HG02943 (cell line): ENCODE data around the gene AIFM2.

ENCODE experiments used
- ATAC-seq: cut with Tn5 transposase; IDR thresholded peaks from one replicate; pipeline ENCODE4 v1.9.1; 2021; ENCODE audit warnings: mild to moderate bottlenecking, low read depth, moderate library complexity; ENCODE audit not compliant: unreplicated experiment

AIFM2 gene

GRCh38 chr10:70146489-70147258 is 14.0 kb upstream of the AIFM2 start, which contains the start of gene TYSND1:
TSS of gene TYSND1 (minus strand) at chr10:70146700. CDS start at chr10:70146586, 114 bp downstream.
- ATAC-seq = peak; percentile 88

GRCh38 chr10:70145666-70146488 is 13.3 kb upstream of the AIFM2 start:
- peak; percentile 44 for ATAC-seq

GRCh38 chr10:70145166-70145665 is 12.6 kb upstream of the AIFM2 start:
- ATAC-seq = peak; percentile 4

DNA sequence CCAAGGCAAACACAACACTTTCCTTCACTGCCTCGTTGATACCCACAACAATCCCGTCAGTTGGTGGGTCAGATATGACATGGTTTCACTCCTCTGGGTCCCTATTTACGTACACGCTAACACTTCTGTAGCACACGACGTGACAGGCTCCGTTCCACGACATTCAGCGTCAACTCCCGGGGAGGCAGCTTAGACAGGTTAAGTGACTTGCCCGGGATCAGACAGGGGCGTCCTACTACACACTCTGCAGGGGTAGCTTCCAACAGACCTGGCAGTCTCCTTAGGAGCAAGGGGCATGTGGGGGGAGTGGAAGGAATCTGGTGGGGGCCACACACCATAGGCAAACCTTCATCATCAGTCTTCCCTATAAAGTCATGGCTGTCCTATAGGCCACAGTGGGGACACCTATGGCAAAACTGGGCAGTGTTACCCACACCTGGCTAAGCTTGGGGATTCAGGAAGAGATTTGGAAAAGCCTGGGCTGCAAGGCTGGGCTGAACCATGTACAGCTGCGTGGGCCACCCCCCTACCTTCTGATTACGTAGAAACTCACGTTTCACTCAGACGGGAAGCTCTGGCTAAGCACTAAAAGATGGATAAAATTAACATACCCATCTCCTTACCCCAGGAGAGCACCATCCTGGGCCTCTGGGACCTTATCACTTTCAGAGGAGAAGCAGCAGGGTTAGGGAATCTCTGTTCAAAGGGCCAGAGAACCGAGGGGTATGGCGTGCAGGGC is 11.9 kb upstream of the AIFM2 start:
- no peak for ATAC-seq

DNA sequence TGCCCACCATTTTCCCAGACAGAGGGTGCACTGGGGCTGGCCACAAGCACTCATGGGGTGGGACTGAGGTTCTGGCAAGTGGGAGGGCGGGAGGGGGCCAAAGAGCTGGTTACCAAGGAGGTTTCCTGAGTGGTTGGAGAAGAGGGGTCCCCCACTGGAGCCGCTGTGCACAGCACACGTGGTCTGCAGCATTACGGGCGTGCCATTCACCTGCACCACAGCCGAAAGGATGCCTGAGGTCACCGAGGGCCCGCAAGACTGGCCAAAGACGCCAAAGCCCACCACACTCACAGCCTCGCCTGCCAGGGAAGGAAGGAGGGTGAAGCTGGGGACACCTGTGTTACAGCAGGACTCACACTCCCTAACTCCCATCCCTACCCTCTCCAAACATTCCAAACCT is 9.9 kb upstream of the AIFM2 start:
- no peak for ATAC-seq

DNA sequence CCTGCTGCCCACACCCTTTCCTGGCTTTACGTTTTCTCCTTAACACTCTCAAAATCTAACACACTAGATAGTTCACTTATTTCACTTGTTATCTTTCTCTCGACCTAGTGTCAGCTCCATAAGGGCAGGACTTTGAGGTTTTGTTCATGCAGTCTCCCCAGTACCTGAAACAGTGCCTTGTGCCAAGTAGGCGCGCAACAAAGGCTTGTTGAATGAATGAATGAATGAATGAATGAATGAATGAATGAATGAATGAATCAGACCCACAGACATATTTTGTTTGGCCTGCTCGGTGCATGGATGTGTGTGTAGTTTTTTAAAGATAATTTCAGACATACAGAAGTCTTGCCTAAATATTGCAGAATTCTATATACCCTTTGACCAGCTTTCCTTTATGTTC is 7.7 kb upstream of the AIFM2 start:
- ATAC-seq = no peak

DNA sequence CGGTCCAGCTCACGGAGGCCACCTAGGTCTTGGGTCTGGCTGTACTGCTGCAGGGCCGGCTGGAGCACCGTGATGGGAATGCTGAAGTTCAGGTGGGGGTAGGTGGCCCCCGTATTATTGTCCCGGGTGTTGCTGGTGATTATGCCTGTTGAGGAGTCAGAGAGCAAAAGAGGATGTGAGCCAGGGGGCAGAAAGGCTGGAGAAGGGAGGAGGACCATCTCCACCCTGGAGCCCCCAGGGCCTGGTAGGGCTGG is 7.3 kb upstream of the AIFM2 start:
- ATAC-seq = no peak

GRCh38 chr10:70139151-70139996 is 6.7 kb upstream of the AIFM2 start:
- no peak for ATAC-seq

DNA sequence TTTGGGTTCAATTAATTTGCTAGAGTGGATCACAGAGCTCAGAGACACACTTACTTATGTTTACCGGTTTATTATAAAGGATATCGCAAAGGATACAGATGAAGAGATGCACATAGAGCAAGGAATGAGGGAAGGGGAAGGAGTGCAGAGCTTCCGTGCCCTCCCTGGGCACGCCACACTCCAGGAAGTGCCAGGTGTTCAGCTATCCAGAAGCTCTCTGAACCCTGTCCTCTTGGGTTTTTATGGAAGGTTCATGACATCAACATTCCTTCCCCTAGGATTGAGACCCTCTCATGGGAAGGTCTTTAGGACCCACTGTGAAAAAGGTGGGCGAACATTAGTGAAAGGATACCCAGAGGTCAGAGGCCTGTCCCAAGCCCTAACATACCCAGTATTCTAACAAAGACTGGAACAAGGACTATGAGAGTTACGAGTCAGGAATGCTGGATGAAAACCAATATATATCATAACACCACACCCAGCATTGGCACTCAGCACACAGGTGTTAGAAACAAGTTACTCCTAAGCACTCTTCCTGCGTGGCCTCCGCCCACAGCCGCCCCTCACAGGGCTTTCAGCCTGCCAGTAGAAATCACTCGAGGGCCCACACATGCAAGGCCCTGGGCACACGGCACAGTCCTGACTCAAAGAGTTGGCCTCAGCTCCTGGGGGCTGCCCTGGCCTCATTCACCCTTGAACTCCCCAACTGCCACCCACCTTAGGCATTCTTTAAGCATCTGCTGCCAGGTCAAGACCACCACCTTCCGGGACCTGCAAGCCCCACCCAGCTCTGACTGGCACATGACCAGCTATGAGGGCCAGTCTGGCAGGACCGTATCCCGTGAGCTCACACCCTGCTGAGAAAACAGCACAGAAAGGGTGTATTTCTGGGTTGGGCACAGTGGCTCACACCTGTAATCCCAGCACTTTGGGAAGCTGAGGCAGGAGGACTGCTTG is 5.6 kb upstream of the AIFM2 start:
- ATAC-seq = no peak

GRCh38 chr10:70137135-70137534 is 4.5 kb upstream of the AIFM2 start:
- ATAC-seq = no peak

GRCh38 chr10:70135684-70136083 is 3.1 kb upstream of the AIFM2 start:
- no peak for ATAC-seq

DNA sequence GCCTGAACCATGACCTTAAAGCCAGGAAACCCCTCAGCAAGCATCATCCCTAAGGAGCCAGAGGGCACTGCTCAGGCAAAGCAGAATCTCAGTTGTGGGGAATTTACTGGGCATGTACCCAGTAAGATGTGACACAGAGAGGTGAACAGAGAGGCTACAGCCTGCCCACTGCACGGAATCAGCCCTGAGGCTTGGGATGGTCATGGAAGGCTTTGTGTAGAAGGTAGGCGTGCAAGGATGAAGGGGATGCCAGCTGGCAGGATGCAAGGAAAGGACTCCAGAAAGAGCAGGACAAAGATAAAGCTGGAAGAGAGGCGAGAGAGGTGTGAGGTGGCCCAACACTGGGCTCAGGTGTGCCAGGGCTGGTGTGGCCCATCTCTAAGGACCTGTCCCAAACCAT is 2.4 kb upstream of the AIFM2 start:
- no peak for ATAC-seq

GRCh38 chr10:70131560-70131937 is 1.1 kb downstream of the AIFM2 start:
- no peak for ATAC-seq

DNA sequence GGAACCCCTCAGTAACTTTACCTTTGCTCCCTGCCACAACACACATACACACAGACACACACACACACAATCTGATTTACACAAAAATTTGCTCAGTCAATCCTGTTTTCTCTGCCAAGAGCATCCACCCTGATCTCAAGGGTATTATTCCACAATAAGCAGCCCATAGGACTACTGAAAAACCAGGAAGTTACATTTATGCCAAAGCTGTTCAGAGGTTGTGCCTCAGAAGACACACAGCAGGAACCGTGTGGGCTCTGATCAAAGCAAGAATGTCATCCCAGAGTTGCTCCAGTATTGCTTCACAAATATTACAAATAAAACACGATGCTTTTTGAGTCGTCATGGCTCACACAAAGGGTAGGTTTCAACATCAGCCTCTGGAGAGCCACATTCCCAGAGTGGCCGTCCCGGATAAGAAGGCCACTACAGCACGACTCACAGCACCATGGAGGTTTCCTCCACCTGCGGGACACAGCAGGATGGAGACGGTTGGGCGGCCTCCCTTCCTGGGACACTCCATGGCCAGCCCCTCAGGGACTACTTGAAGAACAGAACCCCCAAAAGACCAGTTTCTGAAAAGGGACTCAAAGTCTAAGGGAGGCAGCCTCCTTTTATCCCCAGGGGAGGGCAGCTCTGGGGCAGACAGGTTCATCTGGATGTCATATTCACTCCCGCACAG is 1.6 kb downstream of the AIFM2 start:
- no peak for ATAC-seq

- no peak for ATAC-seq
Measured at GRCh38 chr10:70126700-70127395, 5.8 kb downstream of the AIFM2 start.

DNA sequence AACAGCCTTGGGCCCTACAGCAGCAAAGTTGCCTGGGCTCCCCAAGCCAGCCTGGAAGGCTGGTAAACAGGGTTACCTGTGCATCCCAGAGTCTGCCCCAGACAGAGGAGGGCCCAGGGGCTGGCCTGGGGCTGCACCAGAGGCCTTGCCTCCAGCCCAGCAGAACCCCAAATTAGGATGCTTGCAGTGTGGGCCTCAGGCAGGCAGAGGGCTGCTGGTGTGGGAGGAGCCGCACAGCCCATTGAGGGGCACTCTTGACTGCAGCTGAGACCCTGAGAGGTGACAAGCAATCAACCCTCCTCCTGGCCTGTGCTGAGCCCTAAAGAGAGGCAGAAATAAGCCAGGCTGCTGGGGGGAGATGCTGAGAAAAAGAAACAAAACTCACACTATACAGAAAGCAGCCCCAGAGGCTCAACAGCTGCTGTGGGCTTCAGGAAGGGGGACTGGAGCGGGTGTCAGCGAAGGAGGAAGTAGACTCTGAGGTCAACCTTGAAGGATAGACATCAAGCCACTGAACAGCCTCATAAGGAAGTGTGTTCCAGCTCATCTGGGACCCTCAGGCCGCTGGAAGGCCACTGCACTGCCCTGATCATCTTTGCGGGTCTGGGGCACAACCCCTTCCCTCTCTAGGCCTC is 6.6 kb downstream of the AIFM2 start:
- ATAC-seq = no peak

- ATAC-seq = no peak
Measured at GRCh38 chr10:70124918-70125317, 7.7 kb downstream of the AIFM2 start.

DNA sequence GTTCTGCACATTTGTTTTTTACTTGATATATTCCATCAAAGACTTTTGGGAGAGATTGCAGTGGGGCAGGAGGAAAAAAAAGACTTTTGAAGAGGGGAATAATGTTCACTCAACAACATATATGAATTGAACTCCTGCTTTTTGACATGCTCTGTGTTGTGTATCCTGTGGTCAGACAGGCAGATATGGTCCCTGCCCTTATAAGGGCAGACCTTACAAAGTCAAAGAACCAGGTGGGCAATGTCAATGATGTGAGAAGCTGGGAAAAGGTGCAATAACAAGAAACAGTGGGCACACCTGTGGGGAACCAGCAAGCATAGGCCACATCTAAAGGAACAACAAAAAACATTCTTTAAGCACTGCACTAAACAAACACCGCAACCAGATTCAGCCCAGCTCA is 8.2 kb downstream of the AIFM2 start:
- ATAC-seq = no peak
